GM18520 (cell line): Measurements from ENCODE around the gene IRGQ.
"Not testable (repeated sequence)": the region's sequence is repeated elsewhere in the genome, so short reads cannot be mapped to it uniquely, and the experiment has no call there.

ENCODE experiments used
- ATAC-seq: cut with Tn5 transposase; IDR thresholded peaks from one replicate; pipeline ENCODE4 v1.9.1; 2021; ENCODE audit not compliant: unreplicated experiment

The IRGQ gene

GRCh38 chr19:43575156-43575950 is 20.6 kb downstream of the IRGQ start, which contains the start of the genes PINLYP and XRCC1:
TSS of gene PINLYP (plus strand) at chr19:43575801. CDS start at chr19:43577192, 1,391 bp downstream.
TSS of gene XRCC1 (minus strand) at chr19:43575527. CDS start at chr19:43575458, 69 bp downstream.
- ATAC-seq = peak; percentile 96

DNA sequence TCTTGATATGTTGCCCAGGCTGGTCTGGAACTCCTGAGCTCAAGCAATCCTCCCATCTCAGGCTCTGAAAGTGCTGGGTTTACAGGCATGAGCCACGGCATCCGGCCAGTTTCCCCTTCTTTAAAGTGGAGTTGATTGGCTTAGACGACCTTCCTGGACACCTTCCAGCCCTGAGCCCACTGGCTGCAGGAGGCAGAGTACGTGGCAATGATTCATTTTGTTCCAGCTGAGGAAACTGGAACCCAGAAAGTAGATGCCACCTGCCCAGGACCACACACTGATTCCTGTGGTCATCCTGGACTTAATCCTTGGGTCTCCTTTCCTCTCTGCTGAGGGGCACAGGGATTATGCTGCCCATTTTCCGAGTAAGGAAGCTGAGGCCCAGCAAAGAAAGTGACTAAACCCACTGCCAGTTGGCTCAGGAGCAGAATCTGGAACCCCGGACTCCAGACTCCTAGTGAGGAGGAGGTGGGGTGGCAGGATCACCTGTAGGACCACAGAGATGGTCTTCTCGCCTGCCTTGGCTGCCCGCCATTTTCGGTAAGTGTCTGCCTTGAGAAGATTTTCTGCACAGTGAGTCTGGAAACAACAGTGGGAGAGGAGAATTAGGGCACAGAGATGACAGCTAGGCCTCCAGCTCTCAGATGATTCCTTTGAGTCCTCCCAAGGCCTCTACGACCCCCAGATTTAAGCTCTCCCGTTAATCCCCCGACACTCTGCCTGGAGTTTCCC is 21.3 kb downstream of the IRGQ start:
- no peak for ATAC-seq

DNA sequence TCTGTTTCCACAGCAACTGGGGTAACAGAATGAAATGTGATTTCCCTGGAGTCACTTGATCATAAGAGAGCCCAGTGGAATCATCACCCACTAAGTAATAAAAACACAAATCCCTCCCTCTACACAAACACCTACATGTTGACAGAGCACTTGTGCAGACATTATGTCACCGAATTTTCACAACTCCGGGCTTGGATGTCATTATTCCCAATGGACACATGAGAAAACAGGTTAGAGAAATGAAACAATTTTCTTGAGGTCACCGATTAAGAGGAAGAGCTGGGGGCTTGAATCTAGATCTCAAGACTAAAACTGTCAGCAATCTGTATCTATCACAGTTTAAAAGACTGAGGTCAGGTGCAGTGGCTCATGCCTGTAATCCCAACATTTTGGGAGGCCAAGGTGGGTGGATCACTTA is 23.8 kb downstream of the IRGQ start:
- no peak for ATAC-seq

- no peak for ATAC-seq
Measured at GRCh38 chr19:43570174-43570791, 25.7 kb downstream of the IRGQ start.

- no peak for ATAC-seq
Measured at GRCh38 chr19:43569657-43570056, 26.3 kb downstream of the IRGQ start.

DNA sequence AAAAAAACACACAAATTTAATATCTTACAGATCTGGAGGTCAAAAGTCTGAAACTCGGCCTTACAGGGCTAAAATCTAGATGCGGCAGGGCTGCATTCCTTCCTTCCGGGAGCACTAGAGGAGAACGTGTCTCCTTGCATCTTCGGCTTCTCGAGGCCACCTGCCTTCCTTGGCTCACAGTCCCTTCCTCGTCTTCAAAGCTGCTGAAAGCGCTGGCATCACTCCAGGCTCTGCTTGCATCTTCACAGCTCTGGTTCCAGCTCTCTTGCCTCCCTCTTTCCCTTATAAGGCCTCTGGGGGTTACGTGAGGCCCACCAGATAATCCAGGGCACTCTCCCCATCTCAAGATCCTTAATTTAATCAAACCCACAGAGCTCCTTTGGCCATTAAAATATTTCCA is 31.1 kb downstream of the IRGQ start:
- ATAC-seq = no peak

DNA sequence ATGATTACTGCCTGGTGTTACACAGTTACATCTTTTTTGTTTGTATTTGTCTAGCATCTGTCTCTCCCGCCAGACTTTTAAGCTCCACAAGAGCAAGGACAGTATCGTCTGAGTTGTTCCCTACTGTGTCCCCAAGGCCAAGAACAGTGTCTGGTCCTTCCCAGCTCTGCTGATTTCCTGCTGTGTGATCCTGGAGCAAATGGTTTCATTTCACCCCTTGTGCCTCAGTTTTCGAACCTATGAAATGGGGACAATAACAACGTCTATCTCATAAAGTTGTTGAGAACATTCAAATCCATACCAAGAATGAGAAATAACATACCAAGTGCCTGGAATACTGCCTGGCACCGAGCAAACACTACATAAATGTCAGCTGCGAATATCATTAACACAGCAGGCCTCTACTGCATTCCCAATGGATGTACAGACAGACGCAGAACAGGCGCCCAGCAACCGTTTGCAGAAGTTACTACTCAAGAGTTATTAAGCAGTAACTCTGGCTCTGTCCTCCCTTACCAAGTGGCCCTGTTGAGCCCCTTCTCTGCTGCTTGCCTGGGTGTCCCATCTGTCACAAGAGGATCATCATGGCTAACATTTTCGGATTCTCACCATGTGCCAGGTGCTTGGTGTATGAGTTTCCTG is 32.0 kb downstream of the IRGQ start:
- ATAC-seq = no peak

DNA sequence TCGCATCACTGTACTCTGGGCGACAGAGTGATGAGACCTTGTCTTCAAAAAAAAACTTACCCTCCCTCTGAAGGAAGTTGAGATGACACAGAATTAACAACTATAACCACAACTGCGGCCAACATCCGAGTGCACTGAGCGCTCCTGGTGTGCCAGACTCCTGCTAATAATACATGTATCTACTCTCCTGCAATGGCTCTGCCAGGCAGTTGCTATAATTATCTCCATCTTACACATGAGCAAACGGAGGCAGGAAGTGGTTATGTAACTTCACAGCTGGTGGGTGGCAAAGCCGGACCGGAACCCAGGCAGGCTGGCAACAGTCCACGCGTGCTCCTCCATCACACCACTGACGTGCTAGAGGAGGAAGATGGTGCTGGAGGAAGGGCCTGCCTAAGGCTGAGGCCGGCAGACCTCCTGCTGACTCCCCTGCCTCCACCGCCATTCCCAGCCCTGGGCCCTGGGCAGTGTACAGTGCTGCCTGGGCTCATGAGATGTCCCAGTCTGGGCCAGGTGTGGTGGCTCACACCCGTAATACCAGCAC is 33.2 kb downstream of the IRGQ start:
- peak; percentile 85 for ATAC-seq

DNA sequence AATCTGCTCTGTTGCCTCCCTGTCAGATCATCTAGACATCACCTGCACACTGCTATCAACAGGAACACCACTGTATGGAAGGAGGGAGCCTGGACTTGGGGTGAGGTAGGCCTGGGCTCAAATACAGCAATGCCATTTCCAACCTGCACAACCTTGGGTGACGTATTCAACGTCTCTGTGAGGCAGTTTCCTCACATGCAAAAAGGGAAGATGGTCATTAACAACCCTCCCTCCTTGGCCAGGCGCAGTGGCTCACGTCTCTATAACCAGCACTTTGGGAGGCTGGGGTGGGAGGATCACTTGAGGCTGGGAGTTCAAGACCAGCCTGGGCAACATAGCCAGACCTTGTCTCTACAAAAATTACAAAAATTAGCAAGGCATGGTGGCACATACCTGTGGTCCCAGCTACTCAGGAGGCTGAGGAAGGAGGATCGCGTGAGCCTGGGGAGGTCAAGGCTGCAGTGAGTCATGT is 33.7 kb downstream of the IRGQ start:
- no peak for ATAC-seq

DNA sequence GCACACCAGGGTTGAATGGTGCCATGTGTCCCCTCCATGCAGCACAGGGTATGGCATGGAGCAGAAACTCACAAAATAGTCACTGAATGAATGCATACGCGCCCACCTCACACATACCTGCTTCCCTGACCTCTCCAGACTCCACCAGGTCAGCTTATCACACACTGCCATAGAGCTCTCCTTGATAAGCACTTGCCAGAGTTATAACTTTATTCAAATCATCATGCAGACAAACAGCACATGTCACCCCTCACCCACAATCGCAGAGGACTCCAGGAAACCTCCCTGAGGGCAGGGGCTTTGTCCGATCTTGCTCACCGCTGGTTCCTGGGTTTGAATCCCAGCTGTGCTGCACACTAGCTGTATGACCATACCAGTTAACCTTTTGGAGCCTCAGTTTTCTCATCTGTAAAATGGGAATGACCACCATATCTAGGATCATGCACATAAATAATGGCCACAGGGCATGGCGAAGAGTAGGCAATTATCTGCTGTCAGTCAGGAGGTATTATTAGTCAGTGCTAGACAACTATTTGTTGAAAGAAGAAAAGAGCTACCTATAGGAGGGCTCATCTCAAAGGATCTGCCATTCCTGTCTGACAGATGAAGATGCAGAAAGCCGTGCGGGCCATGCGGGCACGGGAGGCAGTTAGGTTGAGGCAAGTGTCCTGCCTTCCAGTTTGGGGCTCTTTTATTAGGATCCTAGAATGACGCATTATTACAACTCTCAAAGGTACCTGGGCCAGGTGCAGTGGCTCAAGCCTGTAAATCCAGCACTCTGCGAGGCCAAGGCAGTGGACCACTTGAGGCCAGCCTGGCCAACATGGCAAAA is 34.6 kb downstream of the IRGQ start:
- no peak for ATAC-seq

DNA sequence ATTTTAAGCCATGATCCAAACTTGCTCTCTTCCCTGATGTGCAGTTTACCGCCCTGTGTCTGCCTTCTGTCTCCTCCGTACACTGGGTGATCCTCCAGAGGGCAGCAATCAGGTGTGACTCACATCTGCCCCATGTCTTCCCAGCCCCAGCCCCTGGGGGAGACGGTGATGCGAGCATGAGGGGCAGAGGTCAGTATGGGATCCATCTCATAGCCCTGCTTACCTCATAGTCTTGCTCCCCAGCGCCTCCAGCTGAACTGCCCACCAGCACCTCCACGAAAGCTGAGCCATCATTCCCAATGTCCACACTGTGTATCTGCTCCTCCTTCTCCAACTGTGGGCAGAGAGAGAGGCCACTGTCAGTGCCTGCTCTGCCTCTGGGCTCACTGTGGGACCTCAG is 35.2 kb downstream of the IRGQ start:
- ATAC-seq = no peak

DNA sequence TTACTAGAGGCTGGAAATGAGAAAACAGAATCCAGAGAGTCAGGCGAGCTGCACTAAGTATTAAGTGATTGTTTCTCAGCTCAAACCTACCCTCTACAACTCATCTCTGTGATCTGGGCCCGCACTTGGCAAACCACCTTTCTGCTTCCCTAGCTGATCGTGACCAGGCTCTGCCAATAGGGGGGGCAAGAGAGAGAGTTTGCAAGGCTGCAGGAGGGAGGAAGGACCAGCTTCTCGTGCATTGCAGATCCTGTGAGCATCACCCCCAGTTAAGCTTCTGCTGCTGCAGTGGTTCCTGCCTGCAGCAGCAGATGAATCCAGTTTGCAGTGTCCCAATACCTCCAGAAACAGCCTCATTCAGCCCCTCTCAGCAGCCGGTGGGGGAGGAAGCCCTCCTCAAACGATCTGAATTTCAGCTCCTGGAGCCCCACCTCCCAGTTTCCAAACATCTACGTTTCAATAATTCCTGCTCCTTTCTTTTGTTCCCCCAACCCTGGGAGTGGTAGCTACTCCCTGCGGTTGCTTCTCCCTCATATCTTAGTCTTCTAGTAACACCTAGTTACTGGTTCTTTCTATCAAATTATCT is 40.7 kb downstream of the IRGQ start:
- ATAC-seq = no peak

DNA sequence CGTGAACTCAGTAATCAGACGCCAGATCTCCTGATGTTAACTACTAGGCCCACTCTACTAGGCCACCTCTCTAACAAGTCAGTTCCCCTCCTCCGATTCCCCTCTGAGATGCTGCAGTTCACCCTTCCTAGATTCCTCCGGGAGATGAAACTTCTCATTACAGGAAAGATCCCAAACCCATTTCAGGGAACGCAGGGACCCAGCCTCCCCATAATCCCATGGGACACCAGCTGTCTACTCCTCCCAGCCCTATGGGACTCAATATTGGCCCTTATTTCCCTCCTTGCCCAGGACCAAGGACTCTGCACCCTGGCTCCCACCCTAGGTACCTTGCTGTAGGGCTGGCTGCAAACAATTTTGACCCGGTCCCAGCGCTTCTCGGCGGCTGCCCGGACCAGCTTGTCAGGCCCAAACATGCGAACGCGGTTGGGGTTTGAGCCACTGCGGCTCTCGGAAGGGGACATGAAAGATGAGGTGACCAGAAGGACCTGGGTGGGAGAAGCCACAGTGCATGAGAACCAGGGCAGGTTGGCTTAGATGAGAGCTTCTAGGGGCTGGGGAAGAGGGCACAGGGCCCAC is 41.5 kb downstream of the IRGQ start:
- ATAC-seq = no peak

- no peak for ATAC-seq
Measured at GRCh38 chr19:43553656-43554055, 42.3 kb downstream of the IRGQ start.

GRCh38 chr19:43552616-43553015 is 43.3 kb downstream of the IRGQ start:
- ATAC-seq = no peak

GRCh38 chr19:43552198-43552450 is 43.8 kb downstream of the IRGQ start:
- ATAC-seq = no peak

DNA sequence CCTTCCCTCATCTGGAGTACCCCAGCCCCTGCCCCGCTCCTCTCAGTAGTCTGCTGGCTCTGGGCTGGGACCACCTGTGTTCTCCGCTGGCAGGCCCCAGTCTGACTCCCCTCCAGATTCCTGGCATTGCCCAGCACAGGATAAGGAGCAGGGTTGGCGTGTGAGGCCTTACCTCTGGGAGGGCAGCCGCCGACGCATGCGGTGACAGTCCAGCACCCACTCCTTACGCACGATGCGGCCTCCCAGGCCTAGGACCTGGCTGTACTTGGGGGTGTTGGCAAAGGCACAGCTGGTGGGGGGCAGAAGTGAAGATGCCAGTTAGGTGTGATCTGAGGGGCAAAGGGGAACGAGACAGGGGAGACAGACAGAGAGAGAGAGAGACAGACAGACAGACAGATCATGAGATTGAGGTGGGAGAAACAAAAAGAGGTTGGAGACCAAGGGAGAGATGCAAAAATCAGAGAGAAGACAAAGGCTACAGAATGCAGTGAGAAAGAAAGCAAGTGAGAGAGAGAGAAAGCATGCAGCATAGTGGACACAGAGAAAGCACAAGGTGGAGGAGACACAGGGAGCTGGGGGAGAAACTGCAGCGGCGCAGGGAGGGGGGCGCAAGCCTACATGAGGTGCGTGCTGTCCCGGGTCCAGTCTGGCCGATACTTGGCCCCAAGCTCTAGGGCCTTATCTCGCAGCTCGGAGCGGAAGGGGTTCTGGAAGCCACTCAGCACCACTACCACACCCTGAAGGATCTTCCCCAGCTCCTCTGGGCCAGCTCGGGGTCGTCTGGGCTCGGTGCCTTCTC is 44.3 kb downstream of the IRGQ start:
- no peak for ATAC-seq

GRCh38 chr19:43548706-43549105 is 47.2 kb downstream of the IRGQ start:
- ATAC-seq = no peak

DNA sequence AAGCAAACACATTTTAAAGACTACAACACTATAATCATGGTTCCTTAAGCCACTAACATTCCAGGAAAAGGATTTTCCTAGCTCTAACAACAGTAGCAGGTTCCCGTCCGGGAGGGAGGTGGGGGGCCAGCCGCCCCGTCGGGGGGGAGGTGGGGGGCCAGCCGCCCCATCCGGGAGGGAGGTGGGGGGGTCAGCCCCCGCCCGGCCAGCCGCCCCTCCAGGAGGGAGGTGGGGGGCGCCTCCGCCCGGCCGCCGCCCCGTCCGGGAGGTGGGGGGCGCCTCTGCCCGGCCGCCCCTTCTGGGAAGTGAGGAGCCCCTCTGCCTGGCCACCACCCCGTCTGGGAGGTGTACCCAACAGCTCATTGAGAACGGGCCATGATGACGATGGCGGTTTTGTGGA is 48.0 kb downstream of the IRGQ start:
- not testable (repeated sequence) for ATAC-seq
